ENCODE measurements around the gene SMNDC1.

GRCh38 chr10:110349831-110350230 is 45.1 kb upstream of the SMNDC1 start:
- TF ChIP-seq POLR2A (IDR thresholded peaks at IDR 0.05) (no peak), CTCF (IDR thresholded peaks at IDR 0.05) (no peak)

Measured in gastroesophageal sphincter (tissue), 3 donors.